CD4-positive, alpha-beta T cell (primary cell): ENCODE measurements around the gene MAP3K5. TPM values are rescaled to one million over a fixed set of nuclear protein-coding genes. Genes with fewer than 3 reads are reported as not detected.

Source experiments
- ATAC-seq: fragments of 200-7000 bp; cut with Tn5 transposase; one replicate; pipeline ENCODE4 v1.10.0; 2022; ENCODE audit warnings: mild to moderate bottlenecking; ENCODE audit not compliant: poor library complexity
- CTCF ChIA-PET: fragments of 350-600 bp; sonication (Branson Sonifier 250); formaldehyde crosslinking; loops from one replicate; lab custom pipeline; 2021; ENCODE audit warnings: antibody characterized with exemption, inconsistent platforms; lab: Charles Lee
- POLR2A ChIA-PET: fragments of 350-600 bp; sonication (Branson Sonifier 250); formaldehyde crosslinking; loops from one replicate; lab custom pipeline; 2021; ENCODE audit warnings: antibody characterized with exemption, inconsistent platforms; lab: Charles Lee
- DNase-seq, 14 experiments: peaks; one replicate each; pipeline ENCODE4 v3.0.0-alpha.2; 2013 to 2020; ENCODE audit warnings: mixed read lengths in 2 of 14
- H3K27ac ChIP-seq, 2 donors: one replicate each; pipeline versions ENCODE4 v1.5.1 to v1.7.0; 2013; ENCODE audit warnings: low read length in 2 of 2, low read depth in 1 of 2, mild to moderate bottlenecking in 1 of 2
- H3K27me3 ChIP-seq, 2 experiments: 1 replicate in 1 of 2; 2 replicates in 1 of 2; pipeline versions ENCODE4 v1.6.1 to v1.7.0; 2013; ENCODE audit warnings: low read length in 2 of 2, control low read depth in 1 of 2, mild to moderate bottlenecking in 1 of 2, moderate library complexity in 1 of 2; ENCODE audit not compliant: insufficient read depth in 2 of 2, control insufficient read depth in 1 of 2
- H3K36me3 ChIP-seq: one replicate; pipeline ENCODE4 v1.6.1; 2013; ENCODE audit warnings: low read length, control low read depth; ENCODE audit not compliant: insufficient read depth
- H3K4me1 ChIP-seq: one replicate; pipeline ENCODE4 v1.6.1; 2013; ENCODE audit warnings: low read length, control low read depth; ENCODE audit not compliant: insufficient read depth
- H3K4me3 ChIP-seq: one replicate; pipeline ENCODE4 v1.5.1; 2013; ENCODE audit warnings: mild to moderate bottlenecking, low read length, moderate library complexity
- H3K9me3 ChIP-seq, 2 experiments: 1 replicate in 1 of 2; 2 replicates in 1 of 2; pipeline versions ENCODE4 v1.6.1 to v1.7.0; 2013; ENCODE audit warnings: low read length in 2 of 2, mild to moderate bottlenecking in 2 of 2, control low read depth in 1 of 2, moderate library complexity in 1 of 2; ENCODE audit not compliant: control insufficient read depth in 1 of 2, insufficient read depth in 1 of 2
- H3K27ac Mint-ChIP-seq: one replicate; pipeline ENCODE4 v1.8.0; 2020; ENCODE audit warnings: mixed read lengths
- H3K27me3 Mint-ChIP-seq: one replicate; pipeline ENCODE4 v1.8.0; 2021; ENCODE audit warnings: mixed read lengths
- H3K36me3 Mint-ChIP-seq: one replicate; pipeline ENCODE4 v1.8.0; 2021; ENCODE audit warnings: low read depth, mixed read lengths
- H3K4me1 Mint-ChIP-seq: one replicate; pipeline ENCODE4 v1.8.0; 2021; ENCODE audit warnings: low read depth, mixed read lengths
- H3K4me3 Mint-ChIP-seq: one replicate; pipeline ENCODE4 v1.8.0; 2020; ENCODE audit warnings: mild to moderate bottlenecking, mixed read lengths
- H3K9me3 Mint-ChIP-seq: one replicate; pipeline ENCODE4 v1.8.0; 2020; ENCODE audit warnings: mixed read lengths
- intact Hi-C, 2 experiments: fragments of 100-400 bp; cut with DNase I in 1 of 2; cut with micrococcal nuclease in 1 of 2; formaldehyde crosslinking; loops; one replicate each; pipeline versions ENCODE4 v1.15.1 to v1.9.0; 2023 to 2025; cut with DNase I, micrococcal nuclease
- total RNA-seq, 174 experiments: library from RNA in 2 of 174; stranded (reverse) in 2 of 174; gene quantifications; one replicate each; pipeline ENCODE4 v1.2.3 and lab custom pipeline; 2021 to 2026
- TF ChIP-seq, protein P1 (sequence below): fragments of 200-600 bp; IDR thresholded peaks from one replicate; pipeline ENCODE4 v1.8.0; 2022; ENCODE audit warnings: antibody characterized with exemption, mild to moderate bottlenecking

MAP3K5 gene
- total RNA-seq, 2 experiments from 2014 or later = 12.9 to 14.1 TPM

DNA sequence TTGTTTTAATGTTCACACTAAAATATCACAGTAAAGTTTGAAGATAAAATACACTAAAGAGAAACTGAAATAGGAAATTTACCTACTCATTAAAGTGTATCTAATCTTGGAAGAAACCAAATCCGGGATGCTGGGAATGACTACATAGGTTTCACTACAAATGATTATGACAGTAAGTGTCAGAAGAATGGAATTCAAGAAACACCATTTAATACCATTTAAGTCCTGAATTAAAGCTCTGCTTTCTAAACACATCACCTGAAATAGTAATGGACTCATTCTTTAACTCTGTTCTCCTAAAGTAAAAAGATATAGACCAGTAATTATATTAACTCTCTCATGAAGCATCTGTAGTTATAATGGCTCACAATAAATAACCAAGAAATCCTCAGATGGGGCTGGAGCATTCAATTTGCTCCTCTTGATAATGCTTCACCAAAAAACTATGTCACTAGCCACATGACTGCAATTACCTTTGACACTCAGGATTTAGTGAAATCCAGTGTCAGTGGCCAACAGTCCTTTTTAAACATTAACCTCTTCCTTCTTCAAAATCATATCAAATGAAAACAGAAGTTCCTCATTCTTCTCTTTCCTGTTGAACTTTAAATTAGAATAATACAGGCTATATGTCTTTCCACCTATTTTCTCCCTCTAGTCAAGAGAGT, 283.4 kb downstream of the MAP3K5 start:
- TF ChIP-seq, protein P1, sequence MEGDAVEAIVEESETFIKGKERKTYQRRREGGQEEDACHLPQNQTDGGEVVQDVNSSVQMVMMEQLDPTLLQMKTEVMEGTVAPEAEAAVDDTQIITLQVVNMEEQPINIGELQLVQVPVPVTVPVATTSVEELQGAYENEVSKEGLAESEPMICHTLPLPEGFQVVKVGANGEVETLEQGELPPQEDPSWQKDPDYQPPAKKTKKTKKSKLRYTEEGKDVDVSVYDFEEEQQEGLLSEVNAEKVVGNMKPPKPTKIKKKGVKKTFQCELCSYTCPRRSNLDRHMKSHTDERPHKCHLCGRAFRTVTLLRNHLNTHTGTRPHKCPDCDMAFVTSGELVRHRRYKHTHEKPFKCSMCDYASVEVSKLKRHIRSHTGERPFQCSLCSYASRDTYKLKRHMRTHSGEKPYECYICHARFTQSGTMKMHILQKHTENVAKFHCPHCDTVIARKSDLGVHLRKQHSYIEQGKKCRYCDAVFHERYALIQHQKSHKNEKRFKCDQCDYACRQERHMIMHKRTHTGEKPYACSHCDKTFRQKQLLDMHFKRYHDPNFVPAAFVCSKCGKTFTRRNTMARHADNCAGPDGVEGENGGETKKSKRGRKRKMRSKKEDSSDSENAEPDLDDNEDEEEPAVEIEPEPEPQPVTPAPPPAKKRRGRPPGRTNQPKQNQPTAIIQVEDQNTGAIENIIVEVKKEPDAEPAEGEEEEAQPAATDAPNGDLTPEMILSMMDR = no peak
- Mint-ChIP-seq H3K4me1 (peaks cover 19% of the 10 kb centered on the region), H3K27ac (no peak overlapping the region), H3K27me3 (no peaks in the 10 kb centered on the region), H3K9me3 (no peaks in the 10 kb centered on the region), H3K36me3 (no peaks in the 10 kb centered on the region), H3K4me3 (no peak overlapping the region)
- intact Hi-C loops = no loop called here
- POLR2A ChIA-PET = no interaction called here
- ATAC-seq = no peak
- CTCF ChIA-PET = no interaction called here
- H3K4me3 ChIP-seq = no peak overlapping the region
- DNase-seq = no peak
- no peaks in the 10 kb centered on the region for H3K27me3 ChIP-seq
- no peaks in the 10 kb centered on the region for H3K9me3 ChIP-seq
- peaks cover 8% of the 10 kb centered on the region for H3K4me1 ChIP-seq
- no peak overlapping the region for H3K27ac ChIP-seq
- H3K36me3 ChIP-seq = no peaks in the 10 kb centered on the region

Other genes starting within 250 kb of the MAP3K5 start
- under 1 TPM; 0.45 to 0.49 TPM for gene MAP7, start 242.1 kb downstream of the MAP3K5 start, total RNA-seq
- gene PEX7, start 30.1 kb upstream of the MAP3K5 start, total RNA-seq = 1 to 10 TPM; 2.0 to 3.4 TPM
- gene SLC35D3, start 129.8 kb upstream of the MAP3K5 start, total RNA-seq = not detected